ENCODE results near the gene MMP14.
"Not testable (repeated sequence)": the region's sequence is repeated elsewhere in the genome, so short reads cannot be mapped to it uniquely, and the experiment has no call there.

GRCh38 chr14:22805235-22805634 lies 31.1 kb upstream of the MMP14 start:
- not testable (repeated sequence) for TF ChIP-seq CTCF (conservative IDR thresholded peaks at IDR 0.05); EZH2 (IDR thresholded peaks at IDR 0.05; ENCODE audit: low read depth)

Measured in PC-9 (cell line).